Colonic mucosa (tissue), 4 donors: ENCODE data around the gene TNKS2. TPM values are rescaled to one million over a fixed set of nuclear protein-coding genes. Genes with fewer than 3 reads are reported as not detected.

Source experiments
- DNase-seq: peaks from one replicate; pipeline ENCODE4 v3.0.0-alpha.2; 2020
- H3K27ac ChIP-seq: fragments of 200-600 bp; one replicate; pipeline ENCODE4 v1.8.0; 2021
- H3K27me3 ChIP-seq: fragments of 200-600 bp; one replicate; pipeline ENCODE4 v1.8.0; 2021
- H3K36me3 ChIP-seq: fragments of 200-600 bp; one replicate; pipeline ENCODE4 v1.8.0; 2021
- H3K4me1 ChIP-seq: fragments of 200-600 bp; one replicate; pipeline ENCODE4 v1.8.0; 2021; ENCODE audit warnings: mild to moderate bottlenecking
- H3K4me3 ChIP-seq: fragments of 200-600 bp; one replicate; pipeline ENCODE4 v1.8.0; 2021
- H3K9ac ChIP-seq, 2 donors: one replicate each; pipeline ENCODE4 v1.7.0; 2013; ENCODE audit warnings: control low read depth in 2 of 2, low read depth in 2 of 2, low read length in 2 of 2
- H3K9me3 ChIP-seq: fragments of 200-600 bp; one replicate; pipeline ENCODE4 v1.8.0; 2021
- intact Hi-C: fragments of 100-400 bp; cut with DNase I; formaldehyde crosslinking; loops from one replicate; pipeline ENCODE4 v1.14.1; 2022
- total RNA-seq, 2 donors: library from RNA; stranded (reverse); fragmentation: NEBNext Ultra II Directional in 1 of 2; extraction: Animal tissue kit (Norgen Biotek cat#: 25700) in 1 of 2; gene quantifications; one replicate each; pipeline ENCODE4 v1.2.1, GENCODE V29; 2021
- TF ChIP-seq, protein P1 (sequence below): fragments of 200-600 bp; IDR thresholded peaks from one replicate; pipeline ENCODE4 v1.8.0; 2022; ENCODE audit warnings: antibody characterized with exemption, mild to moderate bottlenecking
- donor health status: healthy.
- donor health status: DM: no; HTN: no; CAD: no.
- donor health status: DM: no; HTN: no; CAD: no.

The TNKS2 gene
- total RNA-seq, 2 donors from 2014 or later = 19.3 to 34.1 TPM

DNA sequence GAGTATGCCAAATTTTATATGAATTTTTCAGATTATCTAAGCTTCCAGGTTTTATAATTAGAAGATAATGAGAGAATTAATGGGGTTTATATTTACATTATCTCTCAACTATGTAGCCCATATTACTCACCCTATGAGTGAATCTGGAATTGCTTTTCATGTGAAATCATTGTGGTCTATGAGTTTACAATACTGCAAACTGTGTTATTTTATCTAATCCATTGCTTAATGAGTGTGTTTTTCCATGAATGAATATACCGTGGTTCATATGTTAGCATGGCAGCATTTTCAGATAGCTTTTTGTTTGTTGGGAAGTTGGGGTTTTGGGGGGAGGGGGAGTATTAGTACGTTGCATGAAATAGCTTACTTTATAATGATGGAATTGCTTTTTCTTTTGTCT is 66.5 kb downstream of the TNKS2 start:
- H3K9ac ChIP-seq = no peak overlapping the region
- H3K36me3 ChIP-seq = no peaks in the 10 kb centered on the region
- H3K9me3 ChIP-seq = no peaks in the 10 kb centered on the region
- intact Hi-C loops = loop anchor here (5.0 kb wide), 1 partner anchor 42 kb away; no protein-coding TSS in a partner anchor
- TF ChIP-seq, protein P1, sequence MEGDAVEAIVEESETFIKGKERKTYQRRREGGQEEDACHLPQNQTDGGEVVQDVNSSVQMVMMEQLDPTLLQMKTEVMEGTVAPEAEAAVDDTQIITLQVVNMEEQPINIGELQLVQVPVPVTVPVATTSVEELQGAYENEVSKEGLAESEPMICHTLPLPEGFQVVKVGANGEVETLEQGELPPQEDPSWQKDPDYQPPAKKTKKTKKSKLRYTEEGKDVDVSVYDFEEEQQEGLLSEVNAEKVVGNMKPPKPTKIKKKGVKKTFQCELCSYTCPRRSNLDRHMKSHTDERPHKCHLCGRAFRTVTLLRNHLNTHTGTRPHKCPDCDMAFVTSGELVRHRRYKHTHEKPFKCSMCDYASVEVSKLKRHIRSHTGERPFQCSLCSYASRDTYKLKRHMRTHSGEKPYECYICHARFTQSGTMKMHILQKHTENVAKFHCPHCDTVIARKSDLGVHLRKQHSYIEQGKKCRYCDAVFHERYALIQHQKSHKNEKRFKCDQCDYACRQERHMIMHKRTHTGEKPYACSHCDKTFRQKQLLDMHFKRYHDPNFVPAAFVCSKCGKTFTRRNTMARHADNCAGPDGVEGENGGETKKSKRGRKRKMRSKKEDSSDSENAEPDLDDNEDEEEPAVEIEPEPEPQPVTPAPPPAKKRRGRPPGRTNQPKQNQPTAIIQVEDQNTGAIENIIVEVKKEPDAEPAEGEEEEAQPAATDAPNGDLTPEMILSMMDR = no peak
- no peak overlapping the region for H3K4me3 ChIP-seq
- no peak overlapping the region for H3K27ac ChIP-seq
- no peaks in the 10 kb centered on the region for H3K27me3 ChIP-seq
- H3K4me1 ChIP-seq = no peaks in the 10 kb centered on the region
- no peak for DNase-seq

DNA sequence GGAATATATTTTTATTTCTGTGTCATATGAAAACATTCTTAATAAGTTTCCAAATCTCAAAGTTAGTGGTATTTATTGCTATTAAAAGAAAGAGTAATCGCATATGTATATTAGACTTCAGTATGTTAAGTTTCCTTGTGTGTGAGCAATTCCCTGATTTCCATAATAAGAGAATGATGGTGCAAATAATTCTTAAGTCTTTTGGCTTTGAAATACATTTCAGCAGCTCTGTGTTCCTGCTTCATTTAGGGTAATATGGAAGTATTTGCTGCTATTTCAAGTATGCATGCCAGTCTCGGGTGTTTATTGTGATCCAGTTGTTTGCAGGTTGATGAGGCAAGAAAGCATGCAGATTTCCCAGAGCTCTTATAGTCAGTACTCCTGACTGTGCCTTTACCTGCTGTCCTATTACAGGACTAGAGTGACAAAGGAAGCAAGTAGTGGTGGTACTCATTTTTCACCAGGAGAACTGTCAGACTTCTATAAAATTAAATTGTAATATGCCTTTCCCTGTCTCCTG is 67.4 kb downstream of the TNKS2 start:
- Histone ChIP-seq H3K27me3 (no peaks in the 10 kb centered on the region), H3K4me3 (no peak overlapping the region), H3K9ac (no peak overlapping the region), H3K9me3 (no peaks in the 10 kb centered on the region), H3K36me3 (no peaks in the 10 kb centered on the region), H3K27ac (no peak overlapping the region), H3K4me1 (no peaks in the 10 kb centered on the region)
- no peak for DNase-seq
- intact Hi-C loops = no loop called here
- TF ChIP-seq, protein P1 = no peak

DNA sequence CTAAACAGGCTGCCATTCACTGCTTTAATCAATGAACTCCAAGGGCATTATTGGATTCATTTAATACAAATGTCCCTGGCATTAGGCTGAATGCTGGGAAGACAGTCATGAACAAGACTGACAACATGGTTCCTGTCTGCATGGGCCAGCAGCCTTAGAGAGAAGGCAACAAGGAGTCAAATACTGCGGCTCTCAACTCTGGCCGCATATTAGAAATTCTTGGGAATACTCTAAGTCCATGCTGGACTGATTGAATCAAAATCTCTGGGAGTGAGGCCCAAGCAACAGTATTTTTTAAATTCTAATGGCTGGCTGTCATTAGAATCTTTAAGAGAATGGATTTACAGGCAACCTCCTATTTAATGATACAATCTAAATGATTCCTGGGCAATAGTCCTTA is 76.9 kb downstream of the TNKS2 start:
- Histone ChIP-seq H3K9ac (no peak overlapping the region), H3K9me3 (no peaks in the 10 kb centered on the region), H3K4me3 (no peak overlapping the region), H3K27ac (no peak overlapping the region), H3K36me3 (no peaks in the 10 kb centered on the region), H3K4me1 (no peaks in the 10 kb centered on the region), H3K27me3 (no peaks in the 10 kb centered on the region)
- intact Hi-C loops = no loop called here
- no peak for DNase-seq
- TF ChIP-seq, protein P1 = no peak

DNA sequence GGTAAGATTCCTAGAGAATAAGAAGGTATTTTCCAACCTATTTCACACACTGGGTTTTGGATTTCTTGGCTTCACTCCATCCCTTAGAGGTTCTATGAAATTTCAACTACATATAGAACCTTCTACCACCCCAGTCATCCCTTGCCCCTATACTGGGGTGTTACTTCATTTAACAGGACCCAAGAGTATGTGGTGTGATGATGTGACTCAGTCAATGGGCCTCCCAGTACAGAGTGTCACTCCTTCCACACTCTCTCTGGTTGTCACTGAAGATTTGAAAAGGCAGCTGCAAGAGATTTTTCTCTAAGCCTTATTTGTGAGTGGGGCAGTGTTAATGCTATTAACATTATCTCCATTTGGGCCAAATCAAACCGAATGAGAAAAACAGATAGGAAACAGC is 77.6 kb downstream of the TNKS2 start:
- H3K9me3 ChIP-seq = no peaks in the 10 kb centered on the region
- H3K4me3 ChIP-seq = no peak overlapping the region
- DNase-seq = no peak
- H3K9ac ChIP-seq = no peak overlapping the region
- TF ChIP-seq, protein P1 = no peak
- no peaks in the 10 kb centered on the region for H3K36me3 ChIP-seq
- no peaks in the 10 kb centered on the region for H3K4me1 ChIP-seq
- H3K27ac ChIP-seq = no peak overlapping the region
- intact Hi-C loops = no loop called here
- no peaks in the 10 kb centered on the region for H3K27me3 ChIP-seq

DNA sequence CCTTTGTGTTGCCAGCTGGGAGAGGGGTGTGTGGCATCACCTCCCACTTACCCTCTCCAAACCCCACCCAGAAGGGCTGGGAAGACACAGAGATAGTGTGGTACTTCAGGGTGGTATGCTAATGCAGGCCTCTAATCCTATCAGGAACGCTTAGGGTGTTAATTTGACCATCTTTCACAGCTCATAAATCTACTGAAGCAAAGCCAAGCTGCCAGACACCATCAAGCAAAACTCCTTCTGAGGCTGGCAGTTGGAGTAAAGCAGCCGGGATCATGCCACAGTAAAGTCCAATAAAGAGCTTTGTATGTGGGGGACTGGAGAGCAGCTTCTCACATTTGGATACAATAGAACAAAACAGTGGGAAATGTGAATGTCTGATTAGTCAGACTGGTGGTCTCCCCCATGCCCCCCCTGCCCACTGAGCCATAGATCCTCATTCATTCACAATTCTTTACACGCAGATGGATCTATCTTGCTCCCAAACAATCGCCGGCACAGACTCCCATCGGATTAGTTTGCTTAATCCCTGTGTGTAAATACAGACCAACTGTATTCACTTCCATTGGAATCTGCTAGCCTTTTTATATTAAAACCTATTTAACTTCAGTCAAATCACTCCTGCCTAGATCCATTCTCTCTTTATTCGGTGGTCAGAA is 81.4 kb downstream of the TNKS2 start:
- H3K27me3 ChIP-seq = no peaks in the 10 kb centered on the region
- no peak for DNase-seq
- H3K36me3 ChIP-seq = no peaks in the 10 kb centered on the region
- no peak overlapping the region for H3K4me3 ChIP-seq
- H3K27ac ChIP-seq = no peak overlapping the region
- H3K9ac ChIP-seq = no peak overlapping the region
- TF ChIP-seq, protein P1 = no peak
- intact Hi-C loops = no loop called here
- no peaks in the 10 kb centered on the region for H3K4me1 ChIP-seq
- no peaks in the 10 kb centered on the region for H3K9me3 ChIP-seq
